Fibroblast of lung (primary cell): ENCODE results near the gene MSN.

Source experiments
- EZH2 ChIP-seq: IDR thresholded peaks from 2 replicates; pipeline ENCODE4 v1.5.1; 2012; ENCODE audit warnings: low read length, control low read depth, mild to moderate bottlenecking; ENCODE audit errors: missing control alignments
- TF ChIP-seq, protein P1 (sequence below), 2 donors: IDR thresholded peaks in 1 of 2; conservative IDR thresholded peaks in 1 of 2; 1 replicate in 1 of 2; 2 replicates in 1 of 2; pipeline ENCODE4 v1.5.1; 2011 to 2012; ENCODE audit warnings: low read length in 2 of 2, control low read depth in 1 of 2, inconsistent platforms in 1 of 2, low read depth in 1 of 2, mild to moderate bottlenecking in 1 of 2

DNA sequence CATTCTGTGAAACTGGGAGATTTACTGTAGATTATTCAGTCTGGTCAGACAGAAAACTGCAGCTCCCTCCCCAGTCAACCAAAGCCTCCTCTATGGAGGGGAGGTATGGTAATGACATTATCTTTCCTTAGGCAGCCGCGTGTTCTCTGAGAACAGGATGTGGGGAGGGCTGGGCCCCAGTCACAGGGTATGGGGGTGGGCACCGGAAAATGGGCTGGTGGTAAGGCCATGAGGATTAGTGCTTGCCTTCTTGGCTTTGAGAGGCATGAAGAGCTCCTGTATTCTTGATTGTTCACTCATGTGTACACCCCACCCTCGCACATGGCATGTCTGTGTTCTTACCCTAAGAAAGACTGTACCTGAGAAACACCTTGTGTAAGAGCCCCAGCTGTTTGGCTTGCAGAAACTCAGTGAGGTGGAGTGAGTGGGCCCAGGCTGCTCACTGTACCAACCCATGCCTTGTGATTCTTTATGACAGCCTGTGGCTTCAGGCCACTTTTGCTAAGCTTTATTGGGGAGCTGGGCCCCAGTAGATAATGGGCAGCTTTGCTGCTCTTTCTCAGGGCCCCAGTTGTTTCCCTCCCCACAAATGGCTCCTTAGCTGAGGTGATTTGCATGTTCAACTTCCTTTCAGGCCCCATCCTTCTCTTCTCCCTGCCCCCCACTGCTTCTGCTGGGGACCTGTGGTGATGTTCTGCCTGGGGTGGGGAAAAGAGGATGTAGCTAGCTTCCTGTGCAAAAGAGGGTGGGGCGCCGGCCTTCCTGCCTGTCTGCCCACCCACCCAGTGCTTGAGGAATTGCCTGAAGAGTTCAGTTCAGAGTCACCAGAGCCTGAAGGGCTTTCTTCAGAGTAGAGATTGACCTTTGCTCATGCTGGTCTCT is 30.7 kb downstream of the MSN start:
- TF ChIP-seq, protein P1, sequence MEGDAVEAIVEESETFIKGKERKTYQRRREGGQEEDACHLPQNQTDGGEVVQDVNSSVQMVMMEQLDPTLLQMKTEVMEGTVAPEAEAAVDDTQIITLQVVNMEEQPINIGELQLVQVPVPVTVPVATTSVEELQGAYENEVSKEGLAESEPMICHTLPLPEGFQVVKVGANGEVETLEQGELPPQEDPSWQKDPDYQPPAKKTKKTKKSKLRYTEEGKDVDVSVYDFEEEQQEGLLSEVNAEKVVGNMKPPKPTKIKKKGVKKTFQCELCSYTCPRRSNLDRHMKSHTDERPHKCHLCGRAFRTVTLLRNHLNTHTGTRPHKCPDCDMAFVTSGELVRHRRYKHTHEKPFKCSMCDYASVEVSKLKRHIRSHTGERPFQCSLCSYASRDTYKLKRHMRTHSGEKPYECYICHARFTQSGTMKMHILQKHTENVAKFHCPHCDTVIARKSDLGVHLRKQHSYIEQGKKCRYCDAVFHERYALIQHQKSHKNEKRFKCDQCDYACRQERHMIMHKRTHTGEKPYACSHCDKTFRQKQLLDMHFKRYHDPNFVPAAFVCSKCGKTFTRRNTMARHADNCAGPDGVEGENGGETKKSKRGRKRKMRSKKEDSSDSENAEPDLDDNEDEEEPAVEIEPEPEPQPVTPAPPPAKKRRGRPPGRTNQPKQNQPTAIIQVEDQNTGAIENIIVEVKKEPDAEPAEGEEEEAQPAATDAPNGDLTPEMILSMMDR (conservative IDR thresholded peaks at IDR 0.05 in 1 of 2, IDR thresholded peaks at IDR 0.05 in 1 of 2; ENCODE audit: low read depth in 1 of 2, low read length in 2 of 2), result no peak
- no peak for TF ChIP-seq EZH2
